Fibroblast of skin of scalp (primary cell): ENCODE results near the gene EDRF1.

ENCODE experiments used
- DNase-seq: peaks from one replicate; pipeline ENCODE4 v3.0.0-alpha.2; 2013

EDRF1 gene

DNA sequence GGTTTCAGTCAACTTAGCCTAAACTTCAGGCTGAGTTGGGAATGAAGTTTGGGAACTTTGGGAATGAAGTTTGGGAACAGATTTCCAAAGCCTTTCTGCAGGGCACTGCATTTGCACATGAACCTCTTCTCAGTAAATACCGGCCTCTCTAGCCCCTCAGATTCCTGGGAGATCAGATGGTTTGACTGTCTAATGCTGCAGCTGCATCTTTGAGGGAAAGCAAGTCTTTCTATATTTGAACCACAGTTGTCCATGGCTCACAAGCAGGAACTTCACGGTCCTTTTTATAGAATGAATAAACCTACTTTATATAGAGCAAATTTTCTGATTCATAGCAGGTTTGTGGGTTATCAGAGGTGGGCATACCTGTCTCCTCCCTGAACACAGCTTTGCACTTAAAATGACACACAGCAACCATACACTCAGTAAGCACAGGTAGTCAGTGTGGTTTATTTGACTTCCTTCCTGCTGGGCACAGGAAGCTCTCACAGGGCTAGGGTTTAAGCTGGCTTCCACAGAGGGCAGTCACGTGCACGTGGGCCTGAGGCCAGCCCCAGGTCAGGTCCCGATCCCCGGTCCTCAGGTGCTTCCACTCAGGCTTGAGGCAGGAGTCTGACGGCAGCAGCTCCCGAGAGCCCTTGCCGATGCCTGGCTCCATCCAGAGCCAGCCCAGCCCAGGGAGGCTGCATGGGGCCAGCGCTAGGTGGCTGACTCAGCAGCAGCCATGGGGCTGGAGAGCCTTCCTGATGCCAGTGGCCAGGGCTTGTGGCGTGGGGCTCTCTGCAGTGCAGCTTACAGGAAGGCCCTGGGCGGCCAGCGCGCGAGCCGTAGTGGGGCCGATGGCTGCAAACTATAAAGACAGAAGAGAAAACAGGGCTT, 68.9 kb downstream of the EDRF1 start:
- DNase-seq: no peak

DNA sequence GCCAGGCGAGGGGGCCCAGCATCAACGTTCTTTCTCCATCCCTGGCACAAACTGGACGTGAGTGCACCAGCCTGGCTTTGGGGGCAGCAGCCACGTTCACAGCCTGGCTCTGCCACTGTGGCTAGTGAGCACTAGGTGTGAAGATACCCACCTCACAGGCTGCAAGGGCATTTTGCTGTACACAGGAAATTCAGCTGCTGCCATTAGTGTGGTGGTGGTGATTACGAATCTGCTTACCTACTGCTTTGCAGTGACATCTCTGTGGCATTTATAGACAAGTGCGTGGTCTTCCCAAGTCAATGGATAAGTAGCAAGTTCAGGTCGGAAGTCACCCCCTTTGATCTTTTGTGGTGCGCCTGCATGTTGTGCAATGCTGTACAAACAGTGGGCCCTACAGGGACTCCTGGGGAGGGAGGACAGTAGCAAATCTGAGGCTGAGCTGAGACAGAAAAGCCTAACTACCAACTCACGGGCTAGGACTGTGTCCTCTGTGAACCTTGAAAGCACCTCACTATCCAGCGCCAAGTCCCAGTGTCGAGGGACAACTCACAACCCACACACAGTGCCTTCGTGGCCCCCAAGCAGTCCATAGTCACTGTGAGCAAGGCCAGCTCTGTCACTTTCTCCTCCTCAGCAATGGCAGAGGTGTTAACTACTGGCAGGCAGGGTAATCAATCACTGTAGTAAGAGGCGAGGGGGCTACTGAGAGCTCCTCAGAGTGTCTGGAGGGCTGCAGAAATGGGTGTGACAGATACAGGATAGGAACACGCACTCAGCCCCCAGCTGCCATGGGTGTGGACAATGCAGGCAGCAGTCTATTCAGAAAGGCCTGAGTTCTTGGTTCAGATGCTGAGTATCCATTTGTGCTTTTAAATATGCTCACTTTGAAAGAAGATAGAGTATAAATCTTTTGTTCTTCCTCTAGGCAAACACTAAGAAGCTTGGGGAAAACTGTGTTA, 73.1 kb downstream of the EDRF1 start:
- no peak for DNase-seq

DNA sequence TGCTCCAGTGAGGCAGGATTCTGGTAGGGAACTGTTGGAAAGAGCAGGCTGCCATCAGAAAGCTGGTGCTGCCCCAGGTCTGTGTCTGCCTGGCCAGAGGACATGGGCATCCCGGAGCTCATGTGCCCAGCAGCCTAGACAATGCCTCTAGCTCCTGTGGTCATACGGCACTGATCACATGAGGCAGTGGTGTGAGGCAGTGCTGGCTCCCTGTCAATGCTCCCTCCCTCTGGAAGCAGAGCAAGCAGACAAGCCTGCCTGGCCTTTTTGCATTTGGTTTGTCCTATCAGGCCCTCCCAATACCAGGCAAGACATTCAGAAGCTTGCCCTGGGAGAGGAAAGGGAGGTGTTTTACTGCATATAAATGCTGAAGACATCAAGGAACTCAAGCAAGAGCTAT, 75.6 kb downstream of the EDRF1 start:
- DNase-seq: no peak

DNA sequence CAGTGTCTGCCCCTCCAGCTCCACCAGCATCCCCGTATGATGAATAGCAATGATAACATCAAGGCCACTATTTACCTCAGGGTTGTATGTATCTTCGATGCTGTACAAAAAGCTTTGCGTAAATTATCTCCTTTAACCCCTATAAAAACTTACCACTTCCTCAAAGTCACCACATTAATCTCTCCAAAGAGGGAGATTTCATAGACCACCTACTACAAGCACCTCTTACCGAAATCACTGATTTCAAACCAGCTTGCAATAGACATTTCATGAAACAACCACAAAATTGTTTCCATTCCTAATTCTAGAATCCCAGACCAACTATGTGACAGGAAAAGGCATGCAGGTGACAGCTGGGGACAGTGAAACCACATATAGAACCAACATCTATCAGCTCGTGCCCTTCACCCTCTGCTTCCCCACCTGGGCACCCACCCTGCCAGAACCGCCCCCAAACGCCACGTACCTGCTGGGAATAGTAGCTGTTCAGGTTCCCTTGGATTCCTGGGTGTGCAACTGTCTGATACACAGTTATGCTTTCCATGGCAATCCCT, 76.2 kb downstream of the EDRF1 start:
- no peak for DNase-seq

DNA sequence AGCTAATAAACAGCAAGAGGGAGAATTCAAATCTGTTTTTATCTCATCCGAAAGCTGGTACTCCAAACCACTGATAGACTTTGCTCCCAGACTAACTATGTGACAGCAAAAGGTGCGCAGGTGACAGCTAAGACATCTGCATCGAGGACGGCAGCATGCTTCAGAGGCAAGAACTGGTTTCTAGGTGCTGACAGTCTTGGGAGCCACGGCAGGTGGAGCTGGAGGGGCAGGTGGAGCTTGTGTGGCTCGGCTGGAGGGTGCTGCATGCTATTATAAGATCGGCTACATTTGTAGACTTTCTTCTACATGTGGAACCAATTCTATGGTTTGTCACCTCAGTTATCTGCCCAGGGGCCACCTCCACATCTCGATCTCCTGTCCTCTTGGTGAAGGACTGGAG, 77.9 kb downstream of the EDRF1 start:
- no peak for DNase-seq

DNA sequence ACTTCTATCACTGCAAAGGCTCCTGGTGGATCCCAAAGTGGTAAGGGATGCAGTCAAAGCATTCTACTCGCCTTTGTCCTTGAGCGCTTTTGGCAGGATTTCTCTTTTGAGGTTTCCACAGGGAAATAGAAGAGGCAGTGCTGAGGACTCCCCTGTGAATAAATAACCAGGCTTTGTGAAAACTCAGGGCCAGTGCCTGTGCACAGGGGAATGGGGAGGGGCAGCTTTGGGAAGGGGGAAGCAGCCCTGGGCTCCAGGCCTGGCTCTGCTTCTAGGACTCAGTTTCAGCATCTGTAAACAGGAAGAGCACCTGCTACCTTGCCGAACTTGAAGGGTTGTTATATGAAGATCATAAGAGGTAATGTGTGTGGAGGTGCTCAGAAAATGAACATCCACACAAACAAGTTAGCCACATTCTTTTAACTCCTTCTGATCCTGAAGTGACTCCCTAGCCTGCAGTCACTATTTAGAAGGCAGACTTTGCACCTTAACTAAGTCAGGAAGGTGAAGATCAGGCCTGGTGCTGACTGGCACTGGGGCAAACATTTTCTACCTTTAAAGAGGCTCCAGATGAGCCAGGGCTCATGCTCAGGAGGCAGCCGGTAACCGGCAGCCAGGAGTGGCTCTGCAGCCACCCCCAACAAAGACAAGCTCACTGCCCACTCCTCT, 78.6 kb downstream of the EDRF1 start:
- no peak for DNase-seq

DNA sequence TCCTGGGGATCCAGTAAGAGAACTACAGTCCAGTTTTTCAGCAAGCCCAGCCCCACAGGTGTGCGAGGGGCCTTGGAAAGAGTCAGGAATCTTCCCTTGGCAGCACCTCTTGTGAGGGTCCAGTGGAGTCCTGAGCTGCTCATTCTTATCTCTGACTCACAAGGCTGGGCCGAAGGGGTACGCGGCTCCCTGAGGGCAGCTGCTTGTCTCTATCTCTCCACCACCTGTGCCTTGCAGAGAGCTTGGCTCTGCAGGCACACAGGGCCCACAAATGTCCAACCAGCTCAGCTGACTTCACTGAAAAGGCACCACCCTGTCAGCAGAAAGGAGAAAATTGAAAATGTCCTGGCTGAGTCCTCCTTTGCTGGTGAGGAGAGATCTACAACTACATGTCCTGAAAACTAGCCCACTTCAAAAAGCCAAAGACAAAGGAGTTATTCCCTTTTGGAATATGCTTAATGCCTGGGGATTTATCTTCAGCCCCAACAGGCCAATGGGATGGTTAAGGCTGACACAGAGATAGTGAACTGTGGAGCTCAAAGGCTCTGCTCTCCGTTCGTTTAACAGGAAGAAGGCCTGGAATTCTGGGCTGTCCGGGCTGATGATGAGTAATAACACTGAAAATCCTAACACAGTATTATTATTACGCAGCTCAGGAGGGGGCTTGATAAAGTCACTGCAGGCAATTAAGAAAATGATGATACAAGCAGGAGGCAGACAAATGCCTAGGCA, 80.1 kb downstream of the EDRF1 start:
- DNase-seq: no peak

DNA sequence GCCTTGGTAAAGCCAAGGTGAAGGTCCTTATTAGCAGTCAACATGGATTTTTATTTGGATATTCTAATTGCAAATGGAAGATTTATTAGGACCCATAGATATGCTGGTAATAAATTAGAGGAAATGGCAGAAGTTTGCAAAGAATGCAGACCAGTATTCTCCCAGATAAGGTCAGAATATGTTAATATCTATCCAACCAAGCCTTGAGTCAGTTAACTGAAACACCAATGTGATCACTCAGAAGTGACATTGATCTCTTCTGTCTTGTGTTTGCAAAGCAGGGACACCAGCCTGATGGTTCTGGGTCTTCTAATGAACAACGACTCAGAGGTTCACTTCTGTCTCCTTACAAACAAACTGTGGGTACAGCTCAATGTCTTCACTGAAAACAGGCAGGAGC, 82.1 kb downstream of the EDRF1 start:
- no peak for DNase-seq

DNA sequence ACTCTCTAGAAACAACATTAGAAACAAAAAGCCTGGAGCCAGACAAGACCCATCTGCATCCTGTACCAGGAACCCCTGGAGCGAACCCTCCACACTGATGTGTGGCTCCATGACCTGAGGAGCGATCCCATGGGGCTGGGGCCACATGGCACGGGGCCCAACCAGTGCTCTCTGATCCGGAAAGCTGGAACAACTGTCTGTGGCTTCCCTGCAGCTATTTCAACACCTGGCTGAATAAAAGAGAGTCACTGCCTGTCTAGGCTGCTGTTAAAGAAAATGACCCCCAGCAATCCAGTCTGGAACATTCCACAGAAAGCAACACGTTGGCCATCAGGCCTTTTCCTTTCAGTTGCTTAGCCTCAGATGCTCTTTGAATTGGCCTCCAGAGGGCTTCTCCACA, 82.6 kb downstream of the EDRF1 start:
- no peak for DNase-seq

DNA sequence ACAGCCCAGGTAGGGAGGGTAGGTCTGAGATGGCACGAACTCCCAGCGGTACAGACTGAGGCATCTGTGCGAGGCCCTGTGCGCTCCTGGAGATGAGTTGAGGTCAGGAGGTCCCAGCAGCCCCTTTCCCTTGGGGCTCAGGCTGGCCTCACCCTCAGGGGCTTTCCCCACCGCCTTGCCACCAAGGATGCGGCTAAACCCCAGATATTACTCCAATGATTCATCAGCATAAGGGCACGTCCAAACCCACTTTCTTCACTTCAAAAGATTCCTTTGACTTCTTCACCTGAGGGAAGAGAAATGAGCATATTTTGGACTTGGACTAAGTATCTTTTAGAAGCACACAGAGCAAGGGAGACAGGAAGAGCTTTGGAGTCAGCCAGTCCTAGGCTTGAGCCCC, 83.2 kb downstream of the EDRF1 start:
- no peak for DNase-seq

DNA sequence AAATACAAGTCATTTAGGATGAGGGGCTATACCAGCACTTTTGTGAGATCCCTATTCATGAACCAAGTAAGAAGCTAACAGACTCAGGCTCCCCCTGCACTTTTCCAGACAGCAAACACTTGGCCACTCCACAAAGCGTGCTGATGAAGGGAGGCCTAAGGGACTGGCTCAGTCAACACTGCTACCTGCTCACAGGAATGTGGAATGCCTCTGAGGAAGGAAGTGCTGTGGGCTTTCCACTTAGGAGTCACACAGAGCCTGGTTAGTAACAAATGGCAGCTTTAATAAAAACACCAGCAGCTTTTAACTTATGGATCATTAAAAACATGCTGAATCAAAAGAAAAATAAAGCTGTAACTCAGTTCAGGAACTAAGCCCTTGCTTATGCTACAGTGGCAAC, 88.5 kb downstream of the EDRF1 start:
- DNase-seq: no peak

DNA sequence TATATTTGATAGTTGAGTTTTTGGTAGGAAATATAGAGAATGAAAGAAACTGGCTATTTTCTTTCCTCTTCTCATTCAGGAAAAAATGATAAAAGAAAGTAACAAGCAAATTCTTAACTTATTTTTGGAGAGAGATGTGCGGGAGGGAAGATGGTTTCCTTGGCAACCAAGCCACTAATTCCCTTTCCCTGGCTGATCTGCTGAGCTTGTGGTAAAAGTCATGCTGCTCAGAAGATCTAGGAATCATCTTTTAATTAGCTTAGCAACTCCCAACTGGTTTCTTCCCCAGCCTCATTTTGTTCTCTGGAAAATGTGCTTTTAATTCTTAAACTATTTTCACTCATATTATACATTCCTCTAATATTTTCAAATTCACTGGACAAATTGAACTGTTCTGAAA, 91.7 kb downstream of the EDRF1 start:
- peak; percentile 83 for DNase-seq

DNA sequence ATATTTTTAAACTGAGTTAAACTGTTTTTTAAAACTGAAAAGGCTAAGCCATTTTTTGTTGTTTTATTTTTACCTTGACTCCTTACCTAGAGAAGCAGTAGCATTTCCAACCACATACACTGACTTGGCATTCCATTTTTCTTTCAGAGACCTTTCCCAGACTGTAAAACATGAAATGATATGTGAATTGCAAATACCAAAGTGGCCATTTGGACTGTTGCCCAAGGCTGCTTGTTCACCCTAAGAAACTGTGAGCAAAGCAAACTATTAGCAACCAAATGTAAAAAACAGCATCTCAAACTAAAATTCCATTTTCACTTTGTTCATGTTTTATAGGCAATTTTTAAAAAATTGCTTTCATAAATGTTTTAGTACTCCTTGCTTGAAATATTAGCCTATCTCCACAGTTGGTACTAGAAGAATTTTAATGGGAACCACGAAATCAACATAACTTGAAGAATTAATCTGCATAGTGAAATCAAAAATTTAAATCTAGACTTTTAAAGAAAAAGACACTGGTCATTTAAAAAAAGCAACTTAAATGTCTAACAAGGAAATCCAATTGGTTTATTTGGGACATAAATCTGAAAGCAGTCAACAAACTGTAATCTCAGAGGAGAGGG, 92.7 kb downstream of the EDRF1 start:
- peak; percentile 77 for DNase-seq
